SK-N-SH (cell line): Measurements from ENCODE around the gene STX16. TPM values are rescaled to one million over a fixed set of nuclear protein-coding genes. Genes with fewer than 3 reads are reported as not detected.

ENCODE experiments used
- CTCF ChIA-PET: fragments of 300-600, 350-600 bp; formaldehyde crosslinking; extraction: SDS; loops from one replicate; lab custom pipeline; 2021; lab: Yijun Ruan, JAX
- POLR2A ChIA-PET: fragments of 350-600 bp; sonication (Branson Sonifier 250); formaldehyde crosslinking; extraction: SDS; loops from one replicate; lab custom pipeline; 2020; ENCODE audit warnings: antibody characterized with exemption, inconsistent platforms; lab: Yijun Ruan, JAX
- DNase-seq: peaks from one replicate; pipeline ENCODE4 v3.0.0; 2012
- H2AFZ ChIP-seq: fragments of 200-600 bp; sonication (generic); 2 replicates; pipeline ENCODE4 v1.8.1; 2016; ENCODE audit warnings: antibody characterized with exemption, mild to moderate bottlenecking, low read depth
- H3F3A ChIP-seq: fragments of 200-600 bp; sonication (generic); replicated peaks from 2 replicates; pipeline ENCODE3; 2016; ENCODE audit warnings: antibody characterized with exemption, mild to moderate bottlenecking; ENCODE audit not compliant: insufficient read depth
- H3K27ac ChIP-seq, 2 experiments: fragments of 200-500 bp in 1 of 2; fragments of 200-600 bp in 1 of 2; sonication (Bioruptor generic) in 1 of 2; sonication (generic), shearing (Covaris generic) in 1 of 2; 2 replicates each; pipeline versions ENCODE4 v1.5.1 to v1.6.1; 2014 to 2016; ENCODE audit warnings: low read depth in 2 of 2, inconsistent platforms in 1 of 2, low read length in 1 of 2, mild to moderate bottlenecking in 1 of 2, mixed read lengths in 1 of 2
- H3K27me3 ChIP-seq: fragments of 200-600 bp; sonication (generic), shearing (Covaris generic); 2 replicates; pipeline ENCODE4 v1.6.1; 2016; ENCODE audit warnings: mixed run types; ENCODE audit not compliant: insufficient read depth
- H3K36me3 ChIP-seq, 2 experiments: fragments of 200-500 bp in 1 of 2; fragments of 200-600 bp in 1 of 2; sonication (Bioruptor generic) in 1 of 2; sonication (generic) in 1 of 2; replicated peaks in 1 of 2; 2 replicates each; pipeline versions ENCODE3 to v1.5.1; 2014 to 2016; ENCODE audit warnings: low read length in 1 of 2, mild to moderate bottlenecking in 1 of 2; ENCODE audit not compliant: insufficient read depth in 2 of 2, control insufficient read depth in 1 of 2
- H3K4me1 ChIP-seq, 2 experiments: fragments of 200-500 bp in 1 of 2; fragments of 200-600 bp in 1 of 2; sonication (Bioruptor generic) in 1 of 2; sonication (generic), shearing (Covaris generic) in 1 of 2; 2 replicates each; pipeline versions ENCODE4 v1.5.1 to v1.6.1; 2014 to 2016; ENCODE audit warnings: low read depth in 1 of 2, low read length in 1 of 2, mixed run types in 1 of 2; ENCODE audit not compliant: insufficient read depth in 2 of 2, control insufficient read depth in 1 of 2
- H3K4me2 ChIP-seq: fragments of 200-600 bp; sonication (generic), shearing (Covaris generic); 2 replicates; pipeline ENCODE4 v1.6.1; 2017; ENCODE audit warnings: mixed run types
- H3K4me3 ChIP-seq, 2 experiments: fragments of 200-500 bp in 1 of 2; fragments of 200-600 bp in 1 of 2; sonication (Bioruptor generic) in 1 of 2; sonication (generic), shearing (Covaris generic) in 1 of 2; 2 replicates each; pipeline versions ENCODE4 v1.5.1 to v1.8.1; 2014 to 2016; ENCODE audit warnings: low read depth in 2 of 2, inconsistent platforms in 1 of 2, low read length in 1 of 2, mild to moderate bottlenecking in 1 of 2, mixed read lengths in 1 of 2, moderate library complexity in 1 of 2
- H3K79me2 ChIP-seq: fragments of 200-600 bp; sonication (generic); 2 replicates; pipeline ENCODE4 v1.8.1; 2017; ENCODE audit warnings: mild to moderate bottlenecking; ENCODE audit not compliant: insufficient read depth
- H3K9ac ChIP-seq: fragments of 200-600 bp; sonication (generic); 2 replicates; pipeline ENCODE4 v1.6.1; 2017; ENCODE audit warnings: mixed run types
- H3K9me2 ChIP-seq: fragments of 200-600 bp; sonication (generic); 2 replicates; pipeline ENCODE4 v1.6.1; 2017; ENCODE audit warnings: mixed run types
- H3K9me3 ChIP-seq: fragments of 200-600 bp; sonication (generic); 2 replicates; pipeline ENCODE4 v1.6.1; 2017; ENCODE audit warnings: mixed run types, mild to moderate bottlenecking, moderate library complexity
- H4K20me1 ChIP-seq: fragments of 200-600 bp; sonication (generic); 2 replicates; pipeline ENCODE4 v1.6.1; 2017; ENCODE audit warnings: mild to moderate bottlenecking, mixed run types; ENCODE audit not compliant: insufficient read depth
- CTCF ChIP-seq: fragments of 200-600 bp; sonication (generic); IDR thresholded peaks from 2 replicates; pipeline ENCODE4 v1.6.1; 2017; ENCODE audit warnings: antibody characterized with exemption, mild to moderate bottlenecking, moderate library complexity
- ELF1 ChIP-seq: IDR thresholded peaks from 2 replicates; pipeline ENCODE4 v1.4.0; 2012
- EZH2phosphoT487 ChIP-seq: fragments of 200-600 bp; sonication (generic); IDR thresholded peaks from 2 replicates; pipeline ENCODE4 v1.6.1; 2017; ENCODE audit warnings: low read depth, mixed run types, mild to moderate bottlenecking, antibody characterized with exemption, moderate library complexity, borderline replicate concordance
- FOSL2 ChIP-seq: IDR thresholded peaks from 2 replicates; pipeline ENCODE4 v1.4.0; 2012; ENCODE audit warnings: low read depth, mild to moderate bottlenecking, moderate library complexity, borderline replicate concordance
- MAX ChIP-seq: IDR thresholded peaks from 2 replicates; pipeline ENCODE4 v1.4.0; 2012; ENCODE audit warnings: low read depth
- MXI1 ChIP-seq: IDR thresholded peaks from 2 replicates; pipeline ENCODE4 v1.6.1; 2012; ENCODE audit warnings: mild to moderate bottlenecking, low read depth, low read length, improper control_type of control experiment
- NRF1 ChIP-seq: IDR thresholded peaks from 2 replicates; pipeline ENCODE4 v1.6.1; 2012; ENCODE audit warnings: low read depth, mild to moderate bottlenecking, low read length
- PBX3 ChIP-seq: IDR thresholded peaks from 2 replicates; pipeline ENCODE4; 2012
- POLR2AphosphoS5 ChIP-seq: IDR thresholded peaks from 2 replicates; pipeline ENCODE4 v1.6.1; 2012; ENCODE audit warnings: low read depth, low read length
- RAD21 ChIP-seq: IDR thresholded peaks from 2 replicates; pipeline ENCODE4 v1.6.1; 2012; ENCODE audit warnings: mild to moderate bottlenecking, low read length
- RFX5 ChIP-seq: IDR thresholded peaks from 2 replicates; pipeline ENCODE4 v1.6.1; 2012; ENCODE audit warnings: mild to moderate bottlenecking, improper control_type of control experiment, low read length
- SIN3A ChIP-seq: IDR thresholded peaks from 2 replicates; pipeline ENCODE4 v1.6.1; 2012; ENCODE audit warnings: low read depth, mild to moderate bottlenecking, low read length, moderate library complexity, borderline replicate concordance
- SMC3 ChIP-seq: IDR thresholded peaks from 2 replicates; pipeline ENCODE4 v1.6.1; 2012; ENCODE audit warnings: low read depth, low read length, improper control_type of control experiment
- YY1 ChIP-seq: IDR thresholded peaks from 2 replicates; pipeline ENCODE4 v1.4.0; 2012; ENCODE audit warnings: low read depth, mild to moderate bottlenecking
- WGBS: methylation state at CpG from one replicate; pipeline ENCODE4 v1.1.6; 2017; ENCODE audit warnings: low lambda C conversion rate; 5-methylcytosine and 5-hydroxymethylcytosine counted together
- polyA plus RNA-seq, 3 experiments: library from polyadenylated mRNA; depleted of rRNA; stranded (reverse); fragments of >200 nt; gene quantifications; 2 replicates each; pipeline ENCODE4 v1.2.3, GENCODE V29; 2012
- TF ChIP-seq, protein P1 (sequence below): IDR thresholded peaks from 2 replicates; pipeline ENCODE4 v1.4.0; 2012; ENCODE audit warnings: low read depth, borderline replicate concordance
- TF ChIP-seq, protein P2 (sequence below): fragments of 150-350 bp; IDR thresholded peaks from 2 replicates; pipeline ENCODE4 v1.6.1; 2016; ENCODE audit warnings: mild to moderate bottlenecking, low read depth, low read length

The STX16 gene
- polyA plus RNA-seq, 1 of the 3 experiments (the other 2 are of a cell fraction), result 63.8 TPM

- TF ChIP-seq, protein P1, sequence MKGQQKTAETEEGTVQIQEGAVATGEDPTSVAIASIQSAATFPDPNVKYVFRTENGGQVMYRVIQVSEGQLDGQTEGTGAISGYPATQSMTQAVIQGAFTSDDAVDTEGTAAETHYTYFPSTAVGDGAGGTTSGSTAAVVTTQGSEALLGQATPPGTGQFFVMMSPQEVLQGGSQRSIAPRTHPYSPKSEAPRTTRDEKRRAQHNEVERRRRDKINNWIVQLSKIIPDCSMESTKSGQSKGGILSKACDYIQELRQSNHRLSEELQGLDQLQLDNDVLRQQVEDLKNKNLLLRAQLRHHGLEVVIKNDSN, result no peak
- TF ChIP-seq RFX5 (no peak), PBX3 (no peak), NRF1 (no peak), FOSL2 (no peak), YY1 (no peak), SIN3A (no peak)
- H3K4me2 ChIP-seq, result no peak overlapping the region
- H3K9me3 ChIP-seq, result no peaks in the 10 kb centered on the region
- H2AFZ ChIP-seq, result no peak overlapping the region
- no peaks in the 10 kb centered on the region for H3K9me2 ChIP-seq
- peaks cover 3% of the 10 kb centered on the region; the same call in 1 of the 2 replicates for H4K20me1 ChIP-seq
- peaks cover 66% of the 10 kb centered on the region for H3K79me2 ChIP-seq
- no peak overlapping the region for H3K4me3 ChIP-seq
- no peak for DNase-seq
- H3K36me3 ChIP-seq, result peaks cover 54 to 71% of the 10 kb centered on the region in 2 experiments
- H3K4me1 ChIP-seq, result peaks cover 8 to 9% of the 10 kb centered on the region in 2 experiments; a peak in 1 of 4 replicates
- H3K27ac ChIP-seq, result no peak overlapping the region
- ChIA-PET POLR2A (interaction anchor here (1.3 kb wide), 1 partner anchor 16 kb away, joined by 4 read pairs; no protein-coding TSS in a partner anchor), CTCF (interaction anchor here (1.3 kb wide), 1 partner anchor 171 kb away, joined by 3 read pairs; no protein-coding TSS in a partner anchor)
- H3K9ac ChIP-seq, result no peak overlapping the region
- no peaks in the 10 kb centered on the region for H3K27me3 ChIP-seq
- H3F3A ChIP-seq, result no peaks in the 10 kb centered on the region
- 100% methylated on average over 5 of the region's 5 CpGs for WGBS
These were observed 16.9 kb downstream of the STX16 start for GRCh38 chr20:58667975-58668374.

DNA sequence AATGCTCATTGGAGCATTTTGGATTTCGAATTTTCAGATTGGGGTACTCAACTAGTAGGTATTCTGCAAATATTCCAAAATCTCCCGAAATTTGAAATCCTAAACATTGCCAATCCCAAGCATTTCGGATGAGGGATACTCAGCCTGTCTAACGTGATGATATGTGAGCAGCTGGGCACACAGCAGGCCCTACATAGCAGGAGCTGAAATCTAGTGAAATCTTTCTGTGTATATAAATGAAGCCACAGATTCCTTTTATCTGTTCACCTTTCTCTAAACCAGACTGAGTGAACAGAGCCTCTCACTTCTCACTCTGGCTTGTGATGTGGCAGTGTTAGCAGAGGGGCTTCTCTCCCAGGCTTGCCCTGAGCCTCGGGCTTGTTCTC lies 17.8 kb downstream of the STX16 start:
- H3K9ac ChIP-seq, result no peak overlapping the region
- TF ChIP-seq SIN3A (no peak), SMC3 (no peak), NRF1 (no peak), EZH2phosphoT487 (no peak), RAD21 (no peak), MAX (no peak), MXI1 (no peak), CTCF (no peak), ELF1 (no peak), POLR2AphosphoS5 (no peak)
- TF ChIP-seq, protein P2, sequence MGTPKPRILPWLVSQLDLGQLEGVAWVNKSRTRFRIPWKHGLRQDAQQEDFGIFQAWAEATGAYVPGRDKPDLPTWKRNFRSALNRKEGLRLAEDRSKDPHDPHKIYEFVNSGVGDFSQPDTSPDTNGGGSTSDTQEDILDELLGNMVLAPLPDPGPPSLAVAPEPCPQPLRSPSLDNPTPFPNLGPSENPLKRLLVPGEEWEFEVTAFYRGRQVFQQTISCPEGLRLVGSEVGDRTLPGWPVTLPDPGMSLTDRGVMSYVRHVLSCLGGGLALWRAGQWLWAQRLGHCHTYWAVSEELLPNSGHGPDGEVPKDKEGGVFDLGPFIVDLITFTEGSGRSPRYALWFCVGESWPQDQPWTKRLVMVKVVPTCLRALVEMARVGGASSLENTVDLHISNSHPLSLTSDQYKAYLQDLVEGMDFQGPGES, result no peak
- peaks cover 3% of the 10 kb centered on the region; the same call in 1 of the 2 replicates for H4K20me1 ChIP-seq
- no peaks in the 10 kb centered on the region for H3F3A ChIP-seq
- no peak overlapping the region for H3K4me2 ChIP-seq
- peaks cover 8 to 9% of the 10 kb centered on the region in 2 experiments; a peak in 1 of 4 replicates for H3K4me1 ChIP-seq
- H3K27ac ChIP-seq, result no peak overlapping the region
- H3K79me2 ChIP-seq, result peaks cover 57% of the 10 kb centered on the region
- H3K9me3 ChIP-seq, result no peaks in the 10 kb centered on the region
- 93% methylated on average over 5 of the region's 5 CpGs for WGBS
- no peak for DNase-seq
- ChIA-PET CTCF (interaction anchor here (1.5 to 1.7 kb wide), 2 partner anchors 11 to 170 kb away, joined by 6 to 7 read pairs; no protein-coding TSS in a partner anchor), POLR2A (no interaction called here)
- no peak overlapping the region for H2AFZ ChIP-seq
- H3K9me2 ChIP-seq, result no peaks in the 10 kb centered on the region
- no peak overlapping the region for H3K4me3 ChIP-seq
- no peaks in the 10 kb centered on the region for H3K27me3 ChIP-seq
- H3K36me3 ChIP-seq, result peaks cover 55 to 75% of the 10 kb centered on the region in 2 experiments
